Right lobe of liver (tissue), 6 donors: Measurements from ENCODE around the gene HPS1. TPM values are rescaled to one million over a fixed set of nuclear protein-coding genes. Genes with fewer than 3 reads are reported as not detected.

Experiments used
- ATAC-seq, 4 donors: fragments of 200-7000 bp; cut with Tn5 transposase; one replicate each; pipeline ENCODE4 v1.9.1; 2020; ENCODE audit warnings: mild to moderate bottlenecking in 4 of 4, moderate library complexity in 4 of 4
- DNase-seq, 3 donors: peaks; one replicate each; pipeline ENCODE4 v3.0.0-alpha.2; 2020
- H3K27ac ChIP-seq, 3 donors: fragments of 200-600 bp; one replicate each; pipeline ENCODE4 v1.8.0; 2022
- H3K27me3 ChIP-seq, 2 donors: fragments of 200-600 bp; one replicate each; pipeline ENCODE4 v1.8.0; 2022
- H3K36me3 ChIP-seq, 4 donors: fragments of 200-600 bp; sonication (generic) in 1 of 4; one replicate each; pipeline versions ENCODE4 v1.5.1 to v1.8.0; 2017 to 2022; ENCODE audit warnings: control low read depth in 1 of 4
- H3K4me1 ChIP-seq, 4 donors: fragments of 200-600 bp; sonication (generic) in 1 of 4; one replicate each; pipeline versions ENCODE4 v1.5.1 to v1.8.0; 2017 to 2022; ENCODE audit warnings: control low read depth in 1 of 4
- H3K4me3 ChIP-seq, 3 donors: fragments of 200-600 bp; one replicate each; pipeline ENCODE4 v1.8.0; 2022
- H3K9me3 ChIP-seq, 4 donors: fragments of 200-600 bp; sonication (generic) in 1 of 4; one replicate each; pipeline versions ENCODE4 v1.5.1 to v1.8.0; 2017 to 2022; ENCODE audit warnings: control low read depth in 1 of 4
- POLR2A ChIP-seq: fragments of 450-650 bp; IDR thresholded peaks from one replicate; pipeline ENCODE4 v1.6.1; 2017; ENCODE audit warnings: antibody characterized with exemption, mild to moderate bottlenecking
- WGBS: methylation state at CpG from one replicate; pipeline ENCODE4 v1.1.6; 2018; ENCODE audit warnings: low coverage, low lambda C conversion rate; ENCODE audit not compliant: insufficient coverage; ENCODE audit errors: missing lambda C conversion rate; 5-methylcytosine and 5-hydroxymethylcytosine counted together
- intact Hi-C, 2 donors: fragments of 100-400 bp; cut with DNase I; formaldehyde crosslinking; loops; one replicate each; pipeline versions ENCODE4 v1.11.2 to v1.14.1; 2022
- total RNA-seq, 6 experiments: library from RNA; depleted of rRNA in 2 of 6; stranded (reverse); fragments of >200 nt in 2 of 6; fragmentation: NEBNext Ultra II Directional in 3 of 6; extraction: Animal tissue kit (Norgen Biotek cat#: 25700) in 3 of 6; gene quantifications; one replicate each; pipeline versions ENCODE4 v1.1.0 to v1.2.4, GENCODE V29; 2016 to 2023
- TF ChIP-seq, protein P1 (sequence below), 4 donors: fragments of 200-600 bp in 3 of 4; fragments of 450-650 bp in 1 of 4; IDR thresholded peaks; one replicate each; pipeline versions ENCODE4 v1.5.1 to v1.8.0; 2016 to 2022; ENCODE audit warnings: antibody characterized with exemption in 4 of 4, mild to moderate bottlenecking in 2 of 4
- donor health status: DM: no; HTN: yes; CAD: no.
- donor health status: DM: no; HTN: no; CAD: no.
- donor health status: DM: no; HTN: no; CAD: no.
- donor health status: DM: no; HTN: yes; CAD: no.
- donor health status: DM: no; HTN: yes; CAD: no.

Gene HPS1
- total RNA-seq, 6 experiments from 2014 or later, result 18.2 to 44.5 (median 32.0) TPM

DNA sequence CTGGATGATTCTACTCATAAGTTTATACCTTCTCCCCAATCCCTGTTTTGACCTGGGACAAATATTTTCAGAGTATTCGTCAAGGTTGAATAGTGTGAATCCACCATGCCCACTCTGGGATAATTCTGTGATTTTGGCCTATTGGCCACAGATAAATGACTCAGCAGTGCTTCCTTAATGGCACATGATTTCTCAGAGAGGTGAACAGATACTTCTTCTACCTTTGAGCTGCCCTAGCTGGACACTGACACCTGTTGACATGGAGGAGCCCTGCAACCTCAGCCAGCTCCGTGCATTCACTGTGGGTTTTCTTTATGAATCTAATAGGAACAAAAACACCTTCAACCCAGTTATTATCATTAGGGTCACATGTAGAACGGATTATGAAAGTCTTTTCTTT is 40.9 kb upstream of the HPS1 start:
- Histone ChIP-seq H3K27ac (no peak overlapping the region), H3K4me3 (no peak overlapping the region), H3K36me3 (no peaks in the 10 kb centered on the region), H3K27me3 (no peaks in the 10 kb centered on the region), H3K4me1 (no peaks in the 10 kb centered on the region), H3K9me3 (no peaks in the 10 kb centered on the region)
- ATAC-seq, result no peak
- WGBS, result 59% methylated on average over 3 of the region's 3 CpGs
- intact Hi-C loops, result no loop called here
- TF ChIP-seq, protein P1, sequence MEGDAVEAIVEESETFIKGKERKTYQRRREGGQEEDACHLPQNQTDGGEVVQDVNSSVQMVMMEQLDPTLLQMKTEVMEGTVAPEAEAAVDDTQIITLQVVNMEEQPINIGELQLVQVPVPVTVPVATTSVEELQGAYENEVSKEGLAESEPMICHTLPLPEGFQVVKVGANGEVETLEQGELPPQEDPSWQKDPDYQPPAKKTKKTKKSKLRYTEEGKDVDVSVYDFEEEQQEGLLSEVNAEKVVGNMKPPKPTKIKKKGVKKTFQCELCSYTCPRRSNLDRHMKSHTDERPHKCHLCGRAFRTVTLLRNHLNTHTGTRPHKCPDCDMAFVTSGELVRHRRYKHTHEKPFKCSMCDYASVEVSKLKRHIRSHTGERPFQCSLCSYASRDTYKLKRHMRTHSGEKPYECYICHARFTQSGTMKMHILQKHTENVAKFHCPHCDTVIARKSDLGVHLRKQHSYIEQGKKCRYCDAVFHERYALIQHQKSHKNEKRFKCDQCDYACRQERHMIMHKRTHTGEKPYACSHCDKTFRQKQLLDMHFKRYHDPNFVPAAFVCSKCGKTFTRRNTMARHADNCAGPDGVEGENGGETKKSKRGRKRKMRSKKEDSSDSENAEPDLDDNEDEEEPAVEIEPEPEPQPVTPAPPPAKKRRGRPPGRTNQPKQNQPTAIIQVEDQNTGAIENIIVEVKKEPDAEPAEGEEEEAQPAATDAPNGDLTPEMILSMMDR (IDR thresholded peaks at IDR 0.05), result no peak
- no peak for TF ChIP-seq POLR2A
- no peak for DNase-seq

DNA sequence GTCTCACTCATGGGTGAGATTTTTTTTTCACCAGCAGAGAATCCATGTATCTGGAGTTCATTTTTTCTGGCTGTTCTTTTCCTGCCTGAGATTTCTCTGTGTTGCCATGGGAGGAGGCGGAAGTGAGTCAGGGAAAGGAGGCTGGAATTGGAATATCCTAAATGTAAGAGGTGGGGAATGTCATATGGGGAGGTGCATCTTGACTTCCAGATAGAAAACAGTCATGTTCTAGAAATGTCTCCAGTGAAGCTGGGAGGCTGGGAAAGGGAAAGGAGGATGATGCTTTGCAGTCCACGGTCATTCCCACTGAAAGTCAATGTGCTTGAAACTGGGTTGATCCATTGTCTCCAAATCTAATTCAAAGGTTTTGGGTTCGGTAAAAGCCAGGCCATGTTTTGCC is 39.7 kb upstream of the HPS1 start:
- Histone ChIP-seq H3K27ac (no peak overlapping the region), H3K27me3 (no peaks in the 10 kb centered on the region), H3K36me3 (no peaks in the 10 kb centered on the region), H3K9me3 (no peaks in the 10 kb centered on the region), H3K4me3 (no peak overlapping the region), H3K4me1 (no peaks in the 10 kb centered on the region)
- TF ChIP-seq, protein P1 (IDR thresholded peaks at IDR 0.05), result no peak
- TF ChIP-seq POLR2A, result no peak
- intact Hi-C loops, result no loop called here
- 94% methylated on average over 3 of the region's 3 CpGs for WGBS
- ATAC-seq, result no peak
- DNase-seq, result no peak

DNA sequence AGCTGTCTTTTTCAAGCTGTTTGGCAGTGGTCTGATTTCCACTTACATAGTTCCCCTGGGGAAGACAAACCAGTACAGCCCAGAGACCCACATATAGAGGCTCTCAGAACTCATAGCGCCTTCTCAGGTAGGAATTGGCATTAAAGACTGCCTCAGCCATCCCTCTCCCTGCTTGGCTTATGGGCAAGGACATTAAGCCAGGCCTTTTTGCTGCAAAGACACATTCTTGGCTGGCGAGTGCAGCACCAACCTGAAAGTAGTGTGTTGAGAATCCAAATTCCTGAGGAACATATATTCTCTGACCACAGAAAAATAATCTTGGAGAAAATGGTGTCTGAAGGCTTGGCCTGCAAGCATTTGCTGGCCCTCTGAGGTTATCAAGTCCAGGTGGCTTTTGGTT is 39.2 kb upstream of the HPS1 start:
- intact Hi-C loops, result no loop called here
- 40% methylated on average over 1 of the region's 2 CpGs for WGBS
- no peaks in the 10 kb centered on the region for H3K9me3 ChIP-seq
- no peak overlapping the region for H3K27ac ChIP-seq
- no peaks in the 10 kb centered on the region for H3K27me3 ChIP-seq
- ATAC-seq, result no peak
- H3K36me3 ChIP-seq, result no peaks in the 10 kb centered on the region
- no peaks in the 10 kb centered on the region for H3K4me1 ChIP-seq
- no peak for TF ChIP-seq POLR2A
- TF ChIP-seq, protein P1 (IDR thresholded peaks at IDR 0.05), result no peak
- DNase-seq, result no peak
- H3K4me3 ChIP-seq, result no peak overlapping the region

DNA sequence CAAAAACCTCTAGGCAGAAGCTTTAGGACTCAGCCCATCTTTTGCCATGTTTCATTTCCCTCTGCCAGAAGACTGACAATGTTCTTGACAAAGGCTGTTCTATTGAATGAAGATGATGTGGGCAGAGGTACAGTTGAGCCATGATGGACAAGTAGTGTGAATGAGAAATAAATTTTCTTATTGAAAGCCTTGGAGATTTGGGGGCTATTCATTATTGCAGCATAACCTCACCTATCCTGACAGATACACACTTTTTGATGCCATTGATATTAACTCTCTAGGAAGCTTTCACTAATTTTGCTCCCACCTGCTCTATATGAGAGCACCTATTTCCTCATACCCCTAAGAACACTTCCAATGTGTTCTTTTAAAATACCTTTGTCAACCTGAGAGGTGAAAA is 36.9 kb upstream of the HPS1 start:
- TF ChIP-seq, protein P1 (IDR thresholded peaks at IDR 0.05), result no peak
- TF ChIP-seq POLR2A, result no peak
- ATAC-seq (no peak), DNase-seq (no peak)
- H3K27ac ChIP-seq, result no peak overlapping the region
- intact Hi-C loops, result no loop called here
- no peaks in the 10 kb centered on the region for H3K9me3 ChIP-seq
- no peaks in the 10 kb centered on the region for H3K36me3 ChIP-seq
- H3K4me3 ChIP-seq, result no peak overlapping the region
- no peaks in the 10 kb centered on the region for H3K4me1 ChIP-seq
- no peaks in the 10 kb centered on the region for H3K27me3 ChIP-seq

DNA sequence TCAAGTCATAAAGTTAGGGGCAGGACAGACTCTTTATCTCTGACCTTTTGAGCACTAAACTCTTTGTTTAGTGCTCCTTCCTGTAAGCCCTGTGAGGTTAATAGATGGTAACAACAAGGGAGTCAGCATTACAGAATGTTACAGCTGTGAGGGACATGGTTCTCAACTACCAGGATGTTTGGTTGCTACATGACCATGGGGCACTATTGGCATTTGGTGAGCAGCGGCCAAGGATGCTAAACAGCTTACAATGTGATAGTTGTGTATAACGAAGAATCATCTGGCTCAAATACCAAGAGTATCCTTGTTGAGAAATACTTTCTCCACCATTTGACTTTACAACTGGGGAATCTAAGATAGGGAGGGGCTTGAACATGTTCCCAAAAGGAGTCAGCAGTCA is 35.4 kb upstream of the HPS1 start:
- Histone ChIP-seq H3K9me3 (no peaks in the 10 kb centered on the region), H3K36me3 (no peaks in the 10 kb centered on the region), H3K27me3 (no peaks in the 10 kb centered on the region), H3K27ac (no peak overlapping the region), H3K4me3 (no peak overlapping the region), H3K4me1 (no peaks in the 10 kb centered on the region)
- DNase-seq, result no peak
- WGBS, result 90% methylated on average over 2 of the region's 2 CpGs
- intact Hi-C loops, result no loop called here
- TF ChIP-seq POLR2A, result no peak
- TF ChIP-seq, protein P1 (IDR thresholded peaks at IDR 0.05), result no peak
- ATAC-seq, result no peak
